Rectal smooth muscle tissue (tissue), 1 donor: Measurements from ENCODE around the gene FMNL1.

Experiments
- H3K27ac ChIP-seq: one replicate; pipeline ENCODE4 v1.7.0; 2013; ENCODE audit warnings: low read depth, low read length, inconsistent platforms
- H3K27me3 ChIP-seq: one replicate; pipeline ENCODE4 v1.7.0; 2013; ENCODE audit warnings: low read length; ENCODE audit not compliant: control insufficient read depth, insufficient read depth
- H3K36me3 ChIP-seq: one replicate; pipeline ENCODE4 v1.7.0; 2013; ENCODE audit warnings: low read length; ENCODE audit not compliant: control insufficient read depth, insufficient read depth
- H3K4me1 ChIP-seq: one replicate; pipeline ENCODE4 v1.7.0; 2013; ENCODE audit warnings: low read length; ENCODE audit not compliant: control insufficient read depth, insufficient read depth
- H3K4me3 ChIP-seq: one replicate; pipeline ENCODE4 v1.7.0; 2013; ENCODE audit warnings: low read length
- H3K9ac ChIP-seq: one replicate; pipeline ENCODE4 v1.7.0; 2013; ENCODE audit warnings: low read length

The FMNL1 gene

GRCh38 chr17:45225051-45225700 is 3.5 kb downstream of the FMNL1 start:
- Histone ChIP-seq H3K27ac (no peak overlapping the region), H3K4me3 (no peak overlapping the region), H3K9ac (no peak overlapping the region), H3K27me3 (no peaks in the 10 kb centered on the region), H3K36me3 (no peaks in the 10 kb centered on the region), H3K4me1 (peaks cover 2% of the 10 kb centered on the region)

GRCh38 chr17:45225964-45226530 is 4.4 kb downstream of the FMNL1 start:
- Histone ChIP-seq H3K4me1 (peaks cover 2% of the 10 kb centered on the region), H3K27ac (no peak overlapping the region), H3K9ac (no peak overlapping the region), H3K36me3 (no peaks in the 10 kb centered on the region), H3K27me3 (no peaks in the 10 kb centered on the region), H3K4me3 (peak overlapping the region; percentile 29)

- H3K27me3 ChIP-seq, result no peaks in the 10 kb centered on the region
- H3K9ac ChIP-seq, result no peak overlapping the region
- H3K4me3 ChIP-seq, result peak overlapping the region; percentile 29
- no peaks in the 10 kb centered on the region for H3K36me3 ChIP-seq
- H3K27ac ChIP-seq, result no peak overlapping the region
- H3K4me1 ChIP-seq, result peaks cover 2% of the 10 kb centered on the region
These were observed 4.9 kb downstream of the FMNL1 start for GRCh38 chr17:45226576-45226975.

GRCh38 chr17:45227101-45227925 is 5.6 kb downstream of the FMNL1 start:
- Histone ChIP-seq H3K4me3 (peak overlapping the region; percentile 23), H3K27ac (peak overlapping the region; percentile 48), H3K27me3 (no peaks in the 10 kb centered on the region), H3K36me3 (no peaks in the 10 kb centered on the region), H3K9ac (no peak overlapping the region), H3K4me1 (peaks cover 2% of the 10 kb centered on the region)

- no peak overlapping the region for H3K4me3 ChIP-seq
- H3K27ac ChIP-seq, result peak overlapping the region; percentile 48
- H3K4me1 ChIP-seq, result peaks cover 2% of the 10 kb centered on the region
- H3K36me3 ChIP-seq, result no peaks in the 10 kb centered on the region
- H3K27me3 ChIP-seq, result no peaks in the 10 kb centered on the region
- H3K9ac ChIP-seq, result no peak overlapping the region
These were observed 6.5 kb downstream of the FMNL1 start for GRCh38 chr17:45227926-45228762.

- Histone ChIP-seq H3K27me3 (no peaks in the 10 kb centered on the region), H3K36me3 (no peaks in the 10 kb centered on the region), H3K4me1 (peaks cover 2% of the 10 kb centered on the region), H3K27ac (peak overlapping the region; percentile 48), H3K4me3 (no peak overlapping the region), H3K9ac (peak overlapping the region; percentile 19)
These were observed 7.3 kb downstream of the FMNL1 start for GRCh38 chr17:45228763-45229539.

GRCh38 chr17:45229681-45230409 is 8.2 kb downstream of the FMNL1 start:
- H3K4me3 ChIP-seq, result no peak overlapping the region
- H3K27me3 ChIP-seq, result no peaks in the 10 kb centered on the region
- H3K36me3 ChIP-seq, result no peaks in the 10 kb centered on the region
- H3K27ac ChIP-seq, result peak overlapping the region; percentile 38
- peaks cover 2% of the 10 kb centered on the region for H3K4me1 ChIP-seq
- no peak overlapping the region for H3K9ac ChIP-seq

GRCh38 chr17:45230410-45230786 is 8.7 kb downstream of the FMNL1 start:
- Histone ChIP-seq H3K4me1 (peaks cover 2% of the 10 kb centered on the region), H3K27ac (no peak overlapping the region), H3K4me3 (no peak overlapping the region), H3K36me3 (no peaks in the 10 kb centered on the region), H3K9ac (no peak overlapping the region), H3K27me3 (no peaks in the 10 kb centered on the region)

- no peak overlapping the region for H3K4me3 ChIP-seq
- H3K9ac ChIP-seq, result no peak overlapping the region
- no peak overlapping the region for H3K27ac ChIP-seq
- no peaks in the 10 kb centered on the region for H3K36me3 ChIP-seq
- peaks cover 2% of the 10 kb centered on the region for H3K4me1 ChIP-seq
- no peaks in the 10 kb centered on the region for H3K27me3 ChIP-seq
These were observed 9.2 kb downstream of the FMNL1 start for GRCh38 chr17:45230787-45231480.

GRCh38 chr17:45231481-45232116 is 9.9 kb downstream of the FMNL1 start:
- Histone ChIP-seq H3K27ac (no peak overlapping the region), H3K36me3 (no peaks in the 10 kb centered on the region), H3K9ac (no peak overlapping the region), H3K4me3 (no peak overlapping the region), H3K27me3 (no peaks in the 10 kb centered on the region), H3K4me1 (peaks cover 2% of the 10 kb centered on the region)
